Neural crest cell (in vitro differentiated cells): Measurements from ENCODE around the gene CLSTN1. TPM values are rescaled to one million over a fixed set of nuclear protein-coding genes. Genes with fewer than 3 reads are reported as not detected.
A peak's percentile ranks its signal among the peaks of the same experiment; 100 is the strongest.

Source experiments
- DNase-seq: peaks from one replicate; pipeline ENCODE4 v3.0.0; 2021; ENCODE audit warnings: low read depth, mixed read lengths, low spot score
- H3K27ac Mint-ChIP-seq: one replicate; pipeline ENCODE4 v1.8.0; 2021; ENCODE audit warnings: mild to moderate bottlenecking, mixed read lengths; ENCODE audit not compliant: unreplicated experiment
- H3K27me3 Mint-ChIP-seq: 2 replicates; pipeline ENCODE4 v1.8.0; 2021; ENCODE audit warnings: low read depth, mild to moderate bottlenecking, mixed read lengths
- H3K36me3 Mint-ChIP-seq: 2 replicates; pipeline ENCODE4 v1.8.0; 2021; ENCODE audit warnings: low read depth, mild to moderate bottlenecking, mixed read lengths
- H3K4me1 Mint-ChIP-seq: 2 replicates; pipeline ENCODE4 v1.8.0; 2021; ENCODE audit warnings: mixed read lengths
- H3K4me3 Mint-ChIP-seq: one replicate; pipeline ENCODE4 v1.8.0; 2021; ENCODE audit warnings: mild to moderate bottlenecking, mixed read lengths
- H3K9me3 Mint-ChIP-seq: 2 replicates; pipeline ENCODE4 v1.8.0; 2021; ENCODE audit warnings: mixed read lengths
- total RNA-seq: library from RNA; stranded (reverse); gene quantifications from 2 replicates; pipeline ENCODE4 v1.2.1, GENCODE V29; 2021
- TF ChIP-seq, protein P1 (sequence below): fragments of 200-600 bp; sonication (generic); conservative IDR thresholded peaks from 2 replicates; pipeline ENCODE4 v1.5.0; 2021; ENCODE audit warnings: antibody characterized with exemption, mild to moderate bottlenecking

The CLSTN1 gene
- total RNA-seq, 1 donor from 2014 or later: 136 TPM

- no peaks in the 10 kb centered on the region for H3K9me3 Mint-ChIP-seq
- H3K27ac Mint-ChIP-seq: no peak overlapping the region
- peaks cover 66% of the 10 kb centered on the region for H3K27me3 Mint-ChIP-seq
- no peaks in the 10 kb centered on the region for H3K36me3 Mint-ChIP-seq
- no peak overlapping the region for H3K4me3 Mint-ChIP-seq
- TF ChIP-seq, protein P1, sequence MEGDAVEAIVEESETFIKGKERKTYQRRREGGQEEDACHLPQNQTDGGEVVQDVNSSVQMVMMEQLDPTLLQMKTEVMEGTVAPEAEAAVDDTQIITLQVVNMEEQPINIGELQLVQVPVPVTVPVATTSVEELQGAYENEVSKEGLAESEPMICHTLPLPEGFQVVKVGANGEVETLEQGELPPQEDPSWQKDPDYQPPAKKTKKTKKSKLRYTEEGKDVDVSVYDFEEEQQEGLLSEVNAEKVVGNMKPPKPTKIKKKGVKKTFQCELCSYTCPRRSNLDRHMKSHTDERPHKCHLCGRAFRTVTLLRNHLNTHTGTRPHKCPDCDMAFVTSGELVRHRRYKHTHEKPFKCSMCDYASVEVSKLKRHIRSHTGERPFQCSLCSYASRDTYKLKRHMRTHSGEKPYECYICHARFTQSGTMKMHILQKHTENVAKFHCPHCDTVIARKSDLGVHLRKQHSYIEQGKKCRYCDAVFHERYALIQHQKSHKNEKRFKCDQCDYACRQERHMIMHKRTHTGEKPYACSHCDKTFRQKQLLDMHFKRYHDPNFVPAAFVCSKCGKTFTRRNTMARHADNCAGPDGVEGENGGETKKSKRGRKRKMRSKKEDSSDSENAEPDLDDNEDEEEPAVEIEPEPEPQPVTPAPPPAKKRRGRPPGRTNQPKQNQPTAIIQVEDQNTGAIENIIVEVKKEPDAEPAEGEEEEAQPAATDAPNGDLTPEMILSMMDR: no peak
- peaks cover 22% of the 10 kb centered on the region for H3K4me1 Mint-ChIP-seq
- DNase-seq: no peak
Observed at GRCh38 chr1:9691108-9691445, 132.7 kb downstream of the CLSTN1 start.

DNA sequence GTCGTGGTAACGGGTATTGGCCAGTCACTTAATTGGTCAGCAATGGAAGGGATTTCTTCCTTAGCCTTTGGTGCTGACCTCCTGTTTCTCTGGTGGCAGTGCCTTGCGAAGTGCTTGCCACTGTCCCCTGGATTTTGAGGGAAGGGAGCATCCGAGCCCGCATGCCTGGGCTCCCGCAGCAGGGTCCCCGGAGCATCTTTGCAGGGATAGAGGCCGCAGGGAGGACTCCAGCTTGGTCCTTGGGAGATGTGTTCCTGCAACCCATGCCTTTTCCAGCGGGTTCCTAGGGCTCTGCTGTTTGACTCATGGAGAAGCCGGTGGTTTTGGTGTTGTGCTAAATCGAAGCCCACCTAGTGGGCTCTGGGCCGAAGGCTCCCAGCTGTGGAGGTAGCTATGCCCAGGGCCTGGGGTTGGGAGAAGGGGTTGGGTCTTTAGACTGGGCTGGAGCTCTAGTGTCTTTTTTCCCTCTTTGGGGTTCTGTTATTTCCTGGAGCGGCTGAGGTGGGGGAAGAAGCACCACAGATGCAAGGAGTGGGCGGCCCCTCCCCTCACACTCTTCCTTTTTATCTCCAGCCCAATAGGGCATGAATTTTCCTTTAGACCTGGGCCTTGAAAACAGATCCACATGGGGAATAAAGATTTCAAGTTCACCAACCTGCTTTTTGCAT lies 133.2 kb downstream of the CLSTN1 start:
- Mint-ChIP-seq H3K36me3 (no peaks in the 10 kb centered on the region), H3K27me3 (peaks cover 70% of the 10 kb centered on the region), H3K4me1 (peaks cover 22% of the 10 kb centered on the region), H3K27ac (no peak overlapping the region), H3K4me3 (peak overlapping the region; percentile 85), H3K9me3 (no peaks in the 10 kb centered on the region)
- no peak for DNase-seq
- TF ChIP-seq, protein P1: no peak

DNA sequence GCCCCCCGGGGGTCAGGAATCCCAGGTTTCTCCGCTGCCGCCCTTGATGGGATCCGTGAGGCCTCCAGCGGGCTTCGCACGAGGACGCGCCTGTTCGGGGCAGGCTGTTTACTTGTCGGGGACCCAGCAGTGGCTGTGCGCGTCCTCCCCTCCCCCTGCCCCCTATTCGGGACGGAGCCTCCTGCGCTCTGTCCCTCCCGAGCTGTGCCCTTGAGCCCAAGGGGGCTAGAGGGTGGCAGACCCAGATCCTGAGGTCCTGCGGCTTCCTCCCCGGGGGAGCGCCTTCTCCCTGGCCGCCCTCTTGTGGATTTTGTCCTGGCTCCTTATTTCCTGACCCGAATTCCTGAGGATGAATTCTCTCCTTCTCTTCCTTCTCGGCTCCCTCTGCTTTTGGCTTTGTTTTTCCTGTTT lies 133.8 kb downstream of the CLSTN1 start:
- peak; percentile 20 for DNase-seq
- TF ChIP-seq, protein P1: no peak
- Mint-ChIP-seq H3K36me3 (no peaks in the 10 kb centered on the region), H3K27me3 (peaks cover 70% of the 10 kb centered on the region), H3K4me1 (peaks cover 22% of the 10 kb centered on the region), H3K9me3 (no peaks in the 10 kb centered on the region), H3K4me3 (peak overlapping the region; percentile 85), H3K27ac (no peak overlapping the region)

DNA sequence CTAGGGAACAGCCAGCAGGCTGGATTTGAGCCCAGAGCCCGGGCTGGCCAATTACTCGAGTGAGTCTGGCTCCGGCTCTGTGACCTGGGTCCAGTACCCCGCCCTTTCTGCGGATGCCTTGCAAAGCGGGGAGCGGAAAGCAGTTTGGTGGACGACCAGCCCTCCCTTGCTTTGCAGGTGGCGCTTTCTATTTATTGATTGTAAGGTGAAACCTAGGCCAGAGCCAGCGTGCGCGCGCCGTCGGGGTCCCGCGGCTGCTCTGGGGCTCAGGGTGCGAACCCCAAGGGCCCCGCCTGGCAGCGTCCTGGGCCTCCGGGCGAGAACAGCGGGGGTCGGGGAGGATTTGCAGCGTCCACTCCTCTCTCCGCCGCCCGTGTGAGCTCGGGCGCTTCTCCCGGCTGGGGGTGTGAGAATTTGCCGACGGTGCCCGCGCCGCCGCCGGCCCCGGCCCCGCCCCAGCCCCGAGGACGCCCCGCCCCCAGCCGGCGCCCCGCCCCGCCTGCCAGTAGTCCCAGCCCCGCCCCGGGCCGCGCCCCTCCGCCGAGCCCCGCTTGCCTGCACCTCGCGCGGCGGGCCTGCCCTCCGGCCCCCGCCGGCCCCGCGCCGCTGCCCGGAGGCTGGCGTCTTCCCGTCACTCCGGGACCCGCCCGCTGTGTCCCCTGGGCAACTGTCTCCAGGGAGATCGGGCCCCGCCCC lies 134.6 kb downstream of the CLSTN1 start:
- TF ChIP-seq, protein P1: no peak
- Mint-ChIP-seq H3K9me3 (no peaks in the 10 kb centered on the region), H3K4me1 (peaks cover 22% of the 10 kb centered on the region), H3K4me3 (peak overlapping the region; percentile 83), H3K27me3 (peaks cover 73% of the 10 kb centered on the region), H3K27ac (no peak overlapping the region), H3K36me3 (no peaks in the 10 kb centered on the region)
- peak; percentile 71 for DNase-seq

DNA sequence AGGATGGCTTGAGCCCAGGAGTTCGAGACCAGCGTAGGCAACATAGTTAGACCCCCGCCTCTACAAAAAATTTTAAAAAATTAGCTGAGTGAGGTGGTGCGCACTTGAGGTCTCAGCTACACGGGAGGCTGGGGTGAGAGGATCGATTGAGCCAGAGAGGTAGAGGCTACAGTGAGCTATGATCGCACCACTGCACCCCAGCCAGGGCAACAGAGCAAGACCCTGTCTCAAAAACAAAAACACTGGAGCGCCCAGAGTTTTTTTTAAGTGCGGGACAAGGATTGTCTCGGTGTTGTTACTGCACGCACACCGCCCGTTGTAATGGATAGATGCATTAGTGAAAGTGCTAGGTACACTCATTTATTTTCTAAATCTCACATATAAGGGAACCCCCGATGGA lies 135.2 kb downstream of the CLSTN1 start:
- Mint-ChIP-seq H3K9me3 (no peaks in the 10 kb centered on the region), H3K4me1 (peaks cover 22% of the 10 kb centered on the region), H3K27ac (no peak overlapping the region), H3K36me3 (no peaks in the 10 kb centered on the region), H3K27me3 (peaks cover 67% of the 10 kb centered on the region), H3K4me3 (peak overlapping the region; percentile 83)
- DNase-seq: no peak
- TF ChIP-seq, protein P1: no peak
